Upper lobe of left lung (tissue), 6 donors: ENCODE measurements around the gene PKLR. TPM values are rescaled to one million over a fixed set of nuclear protein-coding genes. Genes with fewer than 3 reads are reported as not detected.
A peak's percentile ranks its signal among the peaks of the same experiment; 100 is the strongest.

ENCODE experiments used
- ATAC-seq, 2 donors: fragments of 200-7000 bp; cut with Tn5 transposase; one replicate each; pipeline ENCODE4 v1.9.1; 2022; ENCODE audit warnings: mild to moderate bottlenecking in 2 of 2, moderate library complexity in 2 of 2; ENCODE audit not compliant: low FRiP score in 2 of 2
- DNase-seq, 2 donors: peaks; one replicate each; pipeline ENCODE4 v3.0.0-alpha.2; 2019 to 2020
- H3K27ac ChIP-seq, 4 donors: fragments of 200-600 bp; sonication (generic); one replicate each; pipeline ENCODE4 v1.5.1; 2016 to 2019
- H3K27me3 ChIP-seq, 4 donors: fragments of 200-600 bp; sonication (generic); one replicate each; pipeline ENCODE4 v1.5.1; 2017 to 2019
- H3K36me3 ChIP-seq, 4 donors: fragments of 200-600 bp; sonication (generic); one replicate each; pipeline ENCODE4 v1.5.1; 2016 to 2019
- H3K4me1 ChIP-seq, 4 donors: fragments of 200-600 bp; sonication (generic); one replicate each; pipeline ENCODE4 v1.5.1; 2018 to 2019
- H3K4me3 ChIP-seq, 4 donors: fragments of 200-600 bp; sonication (generic); one replicate each; pipeline ENCODE4 v1.5.1; 2017 to 2019; ENCODE audit warnings: mild to moderate bottlenecking in 2 of 4, moderate library complexity in 1 of 4
- H3K9me3 ChIP-seq, 4 donors: fragments of 200-600 bp; sonication (generic); one replicate each; pipeline ENCODE4 v1.5.1; 2018 to 2019
- CTCF ChIP-seq, 6 experiments: fragments of 450-650 bp in 4 of 6; fragments of 200-600 bp in 2 of 6; sonication (generic) in 2 of 6; IDR thresholded peaks; one replicate each; pipeline ENCODE4 v1.5.1; 2016 to 2019; ENCODE audit warnings: antibody characterized with exemption in 6 of 6
- EP300 ChIP-seq, 4 donors: sonication (generic); formaldehyde crosslinking; IDR thresholded peaks; one replicate each; pipeline ENCODE4 v1.5.1; 2017; ENCODE audit warnings: antibody characterized with exemption in 4 of 4, control low read depth in 2 of 4
- POLR2A ChIP-seq, 4 donors: fragments of 450-650 bp; IDR thresholded peaks; one replicate each; pipeline ENCODE4 v1.5.1; 2016 to 2017; ENCODE audit warnings: antibody characterized with exemption in 4 of 4, mild to moderate bottlenecking in 2 of 4
- POLR2AphosphoS5 ChIP-seq, 2 donors: sonication (generic); formaldehyde crosslinking; IDR thresholded peaks; one replicate each; pipeline ENCODE4 v1.5.1; 2017; ENCODE audit warnings: antibody characterized with exemption in 2 of 2
- WGBS, 2 donors: methylation state at CpG; one replicate each; pipeline ENCODE4 v1.1.5; 2017 to 2018; 5-methylcytosine and 5-hydroxymethylcytosine counted together
- total RNA-seq, 6 donors: library from RNA; depleted of rRNA in 4 of 6; stranded (reverse); fragments of >200 nt in 4 of 6; gene quantifications; one replicate each; pipeline versions ENCODE4 v1.1.0 to v1.2.1, GENCODE V29; 2016 to 2021
- donor health status: DM: no; HTN: no; CAD: no; lungs with moderate emphysema.
- donor health status: DM: no; HTN: yes; CAD: no; lungs with severe emphysema.

PKLR gene
- total RNA-seq, 6 donors from 2014 or later, result 0.14 to 0.17 TPM; not detected in 4

- no peaks in the 10 kb centered on the region for H3K9me3 ChIP-seq
- H3K4me1 ChIP-seq, result peaks cover 8 to 36% (median 14%) of the 10 kb centered on the region in 4 donors
- H3K36me3 ChIP-seq, result peaks cover 0 to 49% (median 22%) of the 10 kb centered on the region in 4 donors
- no peak overlapping the region for H3K4me3 ChIP-seq
- 87 to 92% methylated on average over 4 of the region's 4 CpGs for WGBS, 2 donors
- no peaks in the 10 kb centered on the region for H3K27me3 ChIP-seq
- H3K27ac ChIP-seq, result no peak overlapping the region
- no peak for ATAC-seq
- TF ChIP-seq EP300 (IDR thresholded peaks at IDR 0.05) (no peak), CTCF (IDR thresholded peaks at IDR 0.05) (no peak), POLR2AphosphoS5 (IDR thresholded peaks at IDR 0.05) (no peak), POLR2A (IDR thresholded peaks at IDR 0.05) (no peak)
- no peak for DNase-seq
Measured at GRCh38 chr1:155327981-155328380, 26.7 kb upstream of the PKLR start.

- WGBS, 2 donors, result 94 to 100% methylated on average over 1 to 7 of the region's 7 CpGs
- Histone ChIP-seq H3K4me1 (peaks cover 20 to 50% (median 27%) of the 10 kb centered on the region in 4 donors), H3K4me3 (no peak overlapping the region), H3K27me3 (no peaks in the 10 kb centered on the region), H3K27ac (peak overlapping the region in 1 of 4 donors; percentile 5), H3K9me3 (no peaks in the 10 kb centered on the region), H3K36me3 (peaks cover 0 to 44% (median 22%) of the 10 kb centered on the region in 4 donors)
- no peak for ATAC-seq
- no peak for TF ChIP-seq POLR2AphosphoS5 (IDR thresholded peaks at IDR 0.05)
- no peak for TF ChIP-seq POLR2A (IDR thresholded peaks at IDR 0.05)
- no peak for TF ChIP-seq CTCF (IDR thresholded peaks at IDR 0.05)
- TF ChIP-seq EP300 (IDR thresholded peaks at IDR 0.05), result no peak
- DNase-seq, result peak in 1 of 2 donors; percentile 72
Measured at GRCh38 chr1:155326631-155327037, 25.4 kb upstream of the PKLR start.

- WGBS, 2 donors, result 84 to 86% methylated on average over 6 of the region's 6 CpGs
- TF ChIP-seq CTCF (IDR thresholded peaks at IDR 0.05), result no peak
- TF ChIP-seq POLR2AphosphoS5 (IDR thresholded peaks at IDR 0.05), result no peak
- no peak for TF ChIP-seq POLR2A (IDR thresholded peaks at IDR 0.05)
- TF ChIP-seq EP300 (IDR thresholded peaks at IDR 0.05), result no peak
- peaks cover 25 to 55% (median 32%) of the 10 kb centered on the region in 4 donors for H3K4me1 ChIP-seq
- DNase-seq (no peak), ATAC-seq (no peak)
- no peaks in the 10 kb centered on the region for H3K27me3 ChIP-seq
- peak overlapping the region in 1 of 4 donors; percentile 97 for H3K27ac ChIP-seq
- no peak overlapping the region for H3K4me3 ChIP-seq
- peaks cover 0 to 38% (median 19%) of the 10 kb centered on the region in 4 donors for H3K36me3 ChIP-seq
- H3K9me3 ChIP-seq, result no peaks in the 10 kb centered on the region
Measured at GRCh38 chr1:155326020-155326526, 24.8 kb upstream of the PKLR start.

GRCh38 chr1:155325603-155325893, 24.3 kb upstream of the PKLR start:
- DNase-seq, result no peak
- no peaks in the 10 kb centered on the region for H3K9me3 ChIP-seq
- peaks cover 28 to 58% (median 36%) of the 10 kb centered on the region in 4 donors for H3K4me1 ChIP-seq
- H3K27me3 ChIP-seq, result no peaks in the 10 kb centered on the region
- peak overlapping the region; percentile 14 to 97 (median 96) for H3K27ac ChIP-seq
- no peak for ATAC-seq
- peak overlapping the region in 3 of 4 donors; percentile 73 to 87 (median 83) for H3K4me3 ChIP-seq
- TF ChIP-seq POLR2A (IDR thresholded peaks at IDR 0.05), result no peak
- no peak for TF ChIP-seq EP300 (IDR thresholded peaks at IDR 0.05)
- TF ChIP-seq POLR2AphosphoS5 (IDR thresholded peaks at IDR 0.05), result no peak
- TF ChIP-seq CTCF (IDR thresholded peaks at IDR 0.05), result no peak
- WGBS, 2 donors, result 55 to 90% methylated on average over 6 of the region's 6 CpGs
- H3K36me3 ChIP-seq, result peaks cover 0 to 33% (median 15%) of the 10 kb centered on the region in 4 donors
